ENCODE data around the gene HEATR5A.
"Not testable (repeated sequence)": the region's sequence is repeated elsewhere in the genome, so short reads cannot be mapped to it uniquely, and the experiment has no call there.

The HEATR5A gene

DNA sequence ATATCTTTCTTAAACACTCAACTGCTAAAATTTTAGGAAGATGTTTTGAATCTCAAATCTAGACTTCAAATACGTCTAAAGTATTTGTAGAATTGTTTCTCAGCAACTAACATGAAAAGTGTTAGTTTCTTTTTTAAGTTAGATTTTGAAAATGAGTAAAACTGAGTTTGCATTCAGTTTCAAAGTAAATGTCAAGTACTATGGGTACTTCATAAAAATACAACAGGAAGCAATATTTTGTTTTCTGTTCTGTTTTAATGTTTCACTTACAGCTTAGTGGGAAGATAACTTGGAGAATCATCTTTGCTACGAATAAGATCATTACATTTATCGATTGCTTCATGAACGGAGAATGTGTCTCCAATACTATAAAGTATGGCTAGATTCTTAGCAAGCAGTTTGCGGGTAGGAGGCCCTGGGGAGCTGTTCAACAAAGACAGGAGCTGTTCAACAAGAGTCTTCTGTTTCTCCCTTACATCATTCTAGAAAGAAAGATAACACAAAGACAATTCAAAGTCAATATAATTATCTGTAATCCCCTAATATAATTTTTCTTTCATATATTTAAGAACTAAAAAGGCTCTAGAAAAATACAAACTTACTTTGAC is 20.2 kb downstream of the HEATR5A start:
- DNase-seq, result no peak
- intact Hi-C loops (cut with DNase I), result no loop called here

DNA sequence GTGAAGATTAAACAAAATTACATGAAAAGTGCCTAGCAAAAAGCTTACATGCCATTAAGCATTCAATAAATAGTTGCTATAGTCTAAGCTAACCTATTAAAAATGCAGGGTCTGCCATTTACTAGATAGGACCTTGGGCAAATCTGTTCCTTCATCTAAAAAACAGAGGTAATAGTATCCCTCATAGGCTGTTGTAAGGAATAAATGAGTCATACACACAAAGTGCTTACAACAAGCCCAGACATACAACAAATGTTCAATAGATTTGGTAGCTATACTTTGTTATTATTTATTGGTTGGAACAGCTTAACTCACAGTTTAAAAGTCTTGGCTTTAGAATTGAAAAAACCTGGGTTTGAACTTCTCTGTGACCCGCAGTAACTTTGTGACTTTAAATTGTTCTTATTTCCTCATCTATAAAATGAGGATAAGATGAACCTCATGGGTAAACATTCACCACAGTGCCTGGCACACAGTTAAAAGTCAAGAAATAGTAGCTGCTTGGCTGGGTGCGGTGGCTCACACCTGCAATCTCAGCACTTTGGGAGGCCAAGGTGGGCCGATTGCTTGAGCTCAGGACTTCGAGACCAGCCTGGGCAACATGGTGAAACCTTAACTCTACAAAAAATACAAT is 24.7 kb downstream of the HEATR5A start:
- intact Hi-C loops (cut with DNase I), result no loop called here
- no peak for DNase-seq

DNA sequence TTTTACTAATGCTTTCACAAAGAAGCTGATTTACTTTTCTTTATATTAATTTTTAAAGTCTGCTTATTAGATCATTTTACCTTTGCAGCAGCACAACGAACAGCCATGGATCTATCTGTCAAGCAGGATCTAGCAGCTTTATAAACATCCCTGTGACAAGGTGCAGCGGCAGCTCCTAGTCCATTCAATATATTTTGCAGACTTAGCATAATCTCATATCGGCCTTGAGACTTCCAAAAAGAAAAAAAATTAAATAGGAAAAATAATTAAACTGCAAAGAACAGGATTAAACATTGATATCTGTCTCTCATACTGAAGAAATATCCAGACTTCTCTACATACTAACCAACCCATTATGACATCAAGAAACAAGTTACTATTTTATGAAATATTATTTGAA is 25.2 kb downstream of the HEATR5A start:
- intact Hi-C loops (cut with DNase I), result no loop called here
- no peak for DNase-seq

DNA sequence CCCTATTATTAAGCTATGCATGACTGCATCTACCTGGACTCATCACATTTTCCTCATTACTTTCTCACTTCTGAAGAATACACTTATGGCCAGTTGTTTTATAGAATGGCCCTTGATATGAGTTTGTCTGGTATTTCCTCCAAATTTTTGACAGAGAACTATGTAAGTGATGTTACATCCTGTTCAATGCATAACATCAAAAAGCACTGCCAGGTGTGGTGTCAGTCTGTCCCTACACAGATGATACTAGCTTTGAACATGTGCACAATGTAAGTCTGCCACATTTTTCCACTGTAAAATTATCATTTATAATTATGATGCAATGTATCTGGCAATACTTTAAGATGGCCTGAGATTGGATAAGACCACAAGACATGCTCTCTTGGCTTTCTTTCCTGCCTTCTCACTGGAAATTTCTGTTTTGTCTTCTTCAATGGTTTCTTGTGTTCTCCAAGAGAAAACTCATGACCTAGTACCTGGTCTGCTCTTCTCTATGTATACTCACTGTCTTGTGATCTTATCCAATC is 28.3 kb downstream of the HEATR5A start:
- intact Hi-C loops (cut with DNase I), result no loop called here
- DNase-seq, result no peak

- intact Hi-C loops (cut with DNase I), result no loop called here
Measured at GRCh38 chr14:31391473-31391872, 28.9 kb downstream of the HEATR5A start.

GRCh38 chr14:31389946-31390345 is 30.4 kb downstream of the HEATR5A start:
- intact Hi-C loops (cut with DNase I), result no loop called here
- no peak for DNase-seq

More at GRCh38 chr14:31391473-31391872, 28.9 kb downstream of the HEATR5A start:
- DNase-seq, result no peak

DNA sequence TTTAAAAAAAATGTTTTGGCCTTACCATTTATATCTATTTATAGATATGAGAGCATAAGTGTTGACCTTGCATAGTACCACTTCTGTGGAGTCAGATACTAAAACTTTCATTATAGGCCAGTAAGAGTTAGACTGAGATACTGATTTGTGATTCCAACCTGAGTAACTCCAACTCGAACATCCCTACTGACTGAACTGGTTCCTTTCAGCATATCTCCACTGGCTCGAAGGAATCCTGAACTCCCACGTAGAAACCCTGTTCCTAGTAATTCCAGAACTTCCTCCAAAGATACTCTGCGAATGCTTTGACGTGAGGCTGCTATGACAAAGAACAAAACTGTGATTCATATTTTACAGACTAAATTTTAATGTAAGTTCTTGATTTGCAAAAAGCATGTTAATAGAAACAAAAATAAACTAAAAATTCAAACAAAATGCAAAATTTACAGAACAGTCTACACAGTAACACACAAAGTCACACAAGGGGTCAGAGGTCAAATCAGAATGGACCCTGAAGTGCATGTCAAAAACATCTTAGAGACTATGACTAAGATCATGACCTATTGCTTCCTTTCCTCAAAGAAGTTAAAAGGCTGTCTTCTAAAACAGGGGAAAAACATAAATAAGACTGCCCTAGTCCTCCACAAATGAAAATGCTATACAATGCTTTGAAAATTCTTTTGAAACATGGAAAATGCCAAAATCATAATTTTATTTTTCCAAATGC is 31.5 kb downstream of the HEATR5A start:
- peak in 16 of 42 donors; percentile 3 to 71 (median 37) for DNase-seq
- intact Hi-C loops (cut with DNase I), result no loop called here

- intact Hi-C loops (cut with DNase I), result no loop called here
- DNase-seq, result no peak
Measured at GRCh38 chr14:31387091-31387490, 33.3 kb downstream of the HEATR5A start.

DNA sequence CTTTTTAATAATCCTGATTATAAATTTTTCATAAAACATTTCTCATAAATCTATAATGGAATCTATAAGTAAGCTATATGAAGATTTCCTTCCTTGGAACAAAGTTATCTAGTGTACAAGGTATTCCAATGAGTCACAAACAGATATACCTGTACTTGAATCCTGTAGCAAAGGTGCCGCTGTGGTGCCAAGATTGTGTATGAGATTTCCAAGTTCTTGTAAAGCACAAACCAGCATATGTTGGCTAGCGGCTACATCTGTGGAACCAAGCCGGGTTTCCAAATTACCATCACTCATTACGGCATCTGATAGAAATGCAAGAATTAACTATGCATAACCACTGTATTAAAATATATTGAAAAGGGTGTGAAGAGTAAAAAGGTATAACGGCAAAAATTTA is 34.1 kb downstream of the HEATR5A start:
- intact Hi-C loops (cut with DNase I), result no loop called here
- DNase-seq, result no peak

DNA sequence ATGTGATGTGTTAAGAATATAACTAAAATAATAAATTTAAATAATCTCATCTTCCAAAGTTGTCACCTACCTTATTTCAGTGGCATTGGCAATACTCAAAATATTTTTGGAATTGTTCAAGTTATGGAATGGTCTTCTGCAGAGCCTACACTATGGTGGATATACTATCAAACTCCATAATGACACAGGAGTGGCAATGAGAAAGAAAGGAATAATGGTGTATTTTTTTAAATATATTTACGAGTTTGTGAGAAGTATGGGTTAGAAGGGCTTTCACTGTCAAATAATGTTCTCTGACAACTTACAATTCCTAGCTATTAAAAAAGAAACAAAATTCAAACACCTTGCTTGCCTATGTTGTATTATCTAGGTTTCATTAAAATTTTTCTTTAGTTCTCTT is 38.1 kb downstream of the HEATR5A start:
- intact Hi-C loops (cut with DNase I), result no loop called here
- no peak for DNase-seq

DNA sequence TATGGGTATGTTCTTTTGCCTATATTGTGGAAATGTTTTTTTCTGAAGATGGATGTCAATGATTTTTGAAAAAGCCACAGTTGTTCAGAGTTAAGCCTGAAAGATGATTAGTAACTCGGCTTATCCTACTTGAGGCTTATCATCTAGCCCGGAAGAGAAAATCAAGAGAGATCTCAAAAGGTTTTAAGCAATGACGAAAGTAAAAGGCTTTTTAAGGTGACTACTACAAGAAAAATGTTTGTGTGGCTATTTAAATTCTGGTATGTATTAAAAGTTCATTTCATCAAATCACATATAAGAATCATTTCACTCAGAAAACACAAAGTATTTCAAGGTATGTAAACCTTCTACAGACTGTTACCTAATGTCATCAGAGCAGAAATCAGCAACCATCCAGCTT is 40.2 kb downstream of the HEATR5A start:
- intact Hi-C loops (cut with DNase I), result no loop called here
- no peak for DNase-seq

DNA sequence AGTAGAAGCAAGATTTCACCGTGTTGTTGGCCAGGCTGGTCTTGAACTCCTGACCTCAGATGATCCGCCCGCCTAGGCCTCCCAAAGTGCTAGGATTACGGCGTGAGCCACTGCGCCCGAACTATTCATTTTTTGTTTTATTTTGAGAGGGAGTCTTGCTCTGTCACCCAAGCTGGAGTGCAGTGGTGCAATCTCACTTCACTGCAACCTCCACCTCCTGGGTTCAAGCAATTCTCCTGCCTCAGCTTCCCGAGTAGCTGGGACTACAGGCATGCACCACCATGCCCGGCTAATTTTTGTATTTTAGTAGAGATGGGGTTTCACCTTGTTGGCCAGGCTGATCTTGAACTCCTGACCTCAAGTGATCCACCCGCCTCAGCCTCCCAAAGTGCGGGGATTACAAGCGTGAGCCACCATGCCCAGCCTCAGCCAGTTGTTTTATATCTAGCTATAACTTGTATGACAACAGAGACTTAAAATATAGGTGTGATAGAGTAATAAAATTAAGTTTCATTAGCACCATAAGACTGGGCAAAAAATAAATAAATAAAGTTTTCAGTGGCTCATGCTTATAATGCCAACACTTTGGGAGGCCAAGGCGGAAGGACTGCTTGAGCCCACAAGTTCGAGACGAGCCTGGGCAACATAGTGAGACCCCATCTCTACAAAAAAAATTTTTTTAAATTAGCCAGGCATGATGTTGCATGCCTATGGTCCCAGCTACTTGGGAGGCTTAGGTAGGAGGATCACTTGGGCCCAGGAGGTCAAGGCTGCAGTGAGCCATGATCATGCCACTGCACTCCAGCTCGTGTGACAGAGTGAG is 41.0 kb downstream of the HEATR5A start:
- intact Hi-C loops (cut with DNase I); DNase-seq: not testable (repeated sequence)

- DNase-seq, result no peak
- intact Hi-C loops (cut with DNase I), result no loop called here
Measured at GRCh38 chr14:31377433-31377832, 42.9 kb downstream of the HEATR5A start.

- intact Hi-C loops (cut with DNase I), result no loop called here
- no peak for DNase-seq
Measured at GRCh38 chr14:31371646-31372045, 48.7 kb downstream of the HEATR5A start.

GRCh38 chr14:31363331-31364073 is 56.8 kb downstream of the HEATR5A start:
- intact Hi-C loops (cut with DNase I), result no loop called here
- no peak for DNase-seq

DNA sequence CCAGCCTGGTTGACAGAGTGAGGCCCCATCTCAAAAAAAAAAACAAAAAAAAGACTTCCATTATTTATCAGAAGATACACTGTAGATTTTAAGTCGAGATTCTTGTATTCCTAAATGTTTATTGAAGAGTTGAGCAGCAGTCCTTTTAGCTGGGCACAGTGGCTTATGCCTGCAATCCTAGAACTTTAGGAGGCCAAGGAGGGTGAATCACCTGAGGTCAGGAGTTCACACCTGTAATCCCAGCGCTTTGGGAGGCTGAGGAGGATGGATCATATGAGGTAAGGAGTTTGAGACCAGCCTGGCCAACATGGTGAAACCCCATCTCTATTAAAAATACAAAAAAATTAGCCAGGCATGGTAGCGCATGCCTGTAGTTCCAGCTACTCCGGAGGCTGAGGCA is 57.6 kb downstream of the HEATR5A start:
- intact Hi-C loops (cut with DNase I), result no loop called here
- DNase-seq, result no peak

- intact Hi-C loops (cut with DNase I); DNase-seq: not testable (repeated sequence)
Measured at GRCh38 chr14:31361761-31362160, 58.6 kb downstream of the HEATR5A start.

- intact Hi-C loops (cut with DNase I), result no loop called here
Measured at GRCh38 chr14:31360919-31361662, 59.3 kb downstream of the HEATR5A start.

More at GRCh38 chr14:31360919-31361662, 59.3 kb downstream of the HEATR5A start:
- DNase-seq, result no peak
